MCF 10A (cell line): ENCODE results near the gene LY6G6C. TPM values are rescaled to one million over a fixed set of nuclear protein-coding genes. Genes with fewer than 3 reads are reported as not detected.
A peak's percentile ranks its signal among the peaks of the same experiment; 100 is the strongest.

Source experiments
- Bru-seq: library from RNA; stranded (reverse); fragments of 400-500 nt; gene quantifications from one replicate; lab custom pipeline; 2021; lab: Mats Ljungman, UMichigan
- BruChase-seq, 2 experiments: library from RNA; stranded (reverse); fragments of 400-500 nt; gene quantifications; one replicate each; lab custom pipeline; 2021; lab: Mats Ljungman, UMichigan
- BruUV-seq: library from RNA; stranded (reverse); fragments of 400-500 nt; replicated peaks from 2 replicates; lab custom pipeline; 2021; lab: Mats Ljungman, UMichigan
- CTCF ChIA-PET: fragments of 300-600 bp; sonication (Branson Sonifier 250); formaldehyde crosslinking; extraction: SDS; loops from one replicate; lab custom pipeline; 2021; ENCODE audit warnings: antibody characterized with exemption, inconsistent platforms; lab: Yijun Ruan, JAX
- POLR2A ChIA-PET: fragments of 300-600, 350-650 bp; sonication (Branson Sonifier 250); formaldehyde crosslinking; extraction: SDS; loops from one replicate; lab custom pipeline; 2020; ENCODE audit warnings: antibody characterized with exemption, inconsistent platforms; lab: Yijun Ruan, JAX
- DNase-seq: peaks from one replicate; pipeline ENCODE4 v3.0.0-alpha.2; 2018; ENCODE audit not compliant: unreplicated experiment
- H3K27ac Mint-ChIP-seq: one replicate; pipeline ENCODE4 v1.8.0; 2022; ENCODE audit warnings: mild to moderate bottlenecking, low read depth, mixed read lengths; ENCODE audit not compliant: unreplicated experiment
- H3K27me3 Mint-ChIP-seq: one replicate; pipeline ENCODE4 v1.8.0; 2022; ENCODE audit warnings: mixed read lengths; ENCODE audit not compliant: insufficient read depth, unreplicated experiment
- H3K36me3 Mint-ChIP-seq: one replicate; pipeline ENCODE4 v1.8.0; 2022; ENCODE audit warnings: mild to moderate bottlenecking, moderate library complexity, mixed read lengths; ENCODE audit not compliant: insufficient read depth, unreplicated experiment
- H3K4me1 Mint-ChIP-seq: one replicate; pipeline ENCODE4 v1.8.0; 2022; ENCODE audit warnings: mixed read lengths; ENCODE audit not compliant: insufficient read depth, unreplicated experiment
- H3K4me3 Mint-ChIP-seq: one replicate; pipeline ENCODE4 v1.8.0; 2022; ENCODE audit warnings: mild to moderate bottlenecking, moderate library complexity, mixed read lengths; ENCODE audit not compliant: unreplicated experiment
- H3K9me3 Mint-ChIP-seq: one replicate; pipeline ENCODE4 v1.8.0; 2022; ENCODE audit warnings: mixed read lengths; ENCODE audit not compliant: unreplicated experiment
- CTCF ChIP-seq: fragments of 200-600 bp; IDR thresholded peaks from one replicate; pipeline ENCODE4 v1.8.0; 2022; ENCODE audit warnings: antibody characterized with exemption, mild to moderate bottlenecking; ENCODE audit not compliant: unreplicated experiment
- intact Hi-C: fragments of 100-400 bp; cut with micrococcal nuclease; formaldehyde crosslinking; loops from 2 replicates; pipeline ENCODE4 v1.14.1; 2022
- long read RNA-seq: library from polyadenylated mRNA; stranded (forward); transcript quantifications from one replicate; pipeline ENCODE4 v2.0.0, GENCODE V29; 2022
- total RNA-seq: library from RNA; stranded (reverse); gene quantifications from 2 replicates; pipeline ENCODE4 v1.2.3, GENCODE V29; 2022

Gene LY6G6C
- total RNA-seq, result 0.32 TPM in 1 of 2 replicates, not detected in the other
- Bru-seq, nascent RNA, result percentile 23 among the genes with signal in this experiment
- percentile 46 among the genes with signal in this experiment for BruChase-seq, experiment 1, labeled RNA remaining after a 6-hour chase
- percentile 30 among the genes with signal in this experiment for BruChase-seq, experiment 2, labeled RNA remaining after a 2-hour chase
- long read RNA-seq, result 0 reads

- Mint-ChIP-seq H3K4me3 (no peak within 1 kb of the TSS), H3K27me3 (no peaks in the 10 kb centered on the region), H3K4me1 (peaks cover 11% of the 10 kb centered on the region), H3K36me3 (no peaks in the 10 kb centered on the region), H3K9me3 (no peaks in the 10 kb centered on the region), H3K27ac (no peak within 1 kb of the TSS)
- ChIA-PET CTCF (no interaction called here), POLR2A (interaction anchor here (1.0 to 1.6 kb wide), 4 partner anchors 15 to 141 kb away, joined by 3 to 6 read pairs (median 4); partner anchors contain the start of genes ABHD16A, CLIC1, MSH5 and NEU1)
- no peak for DNase-seq
- BruUV-seq, result no TSS peak
- TF ChIP-seq CTCF, result no peak
- intact Hi-C loops, result no loop called here
These were observed at the start of gene LY6G6C for GRCh38 chr6:31721351-31722020. LY6G6C (minus strand) TSS chr6:31721746; CDS start chr6:31721679, 67 bp downstream.

GRCh38 chr6:31770860-31771259, 49.3 kb upstream of the LY6G6C start:
- no peak overlapping the region for H3K27ac Mint-ChIP-seq
- DNase-seq, result no peak
- no peaks in the 10 kb centered on the region for H3K36me3 Mint-ChIP-seq
- no peaks in the 10 kb centered on the region for H3K9me3 Mint-ChIP-seq
- H3K27me3 Mint-ChIP-seq, result no peaks in the 10 kb centered on the region
- no peak for TF ChIP-seq CTCF
- no peak overlapping the region for H3K4me3 Mint-ChIP-seq
- POLR2A ChIA-PET, result interaction anchor here (0.6 to 1.3 kb wide), 5 partner anchors 18 to 39 kb away, joined by 3 to 4 read pairs (median 3); partner anchors contain the start of gene CLIC1
- intact Hi-C loops, result loop anchor here (10.0 kb wide), 1 partner anchor 226 kb away; the partner anchor contains the start of genes ATP6V1G2, DDX39B and NFKBIL1
- peaks cover 14% of the 10 kb centered on the region for H3K4me1 Mint-ChIP-seq
- BruUV-seq, result no TSS peak
- CTCF ChIA-PET, result interaction anchor here (0.9 to 2.2 kb wide), 9 partner anchors 8 to 120 kb away, joined by 3 to 15 read pairs (median 8); partner anchors contain the start of gene LY6G5C

GRCh38 chr6:31769684-31770371, 48.3 kb upstream of the LY6G6C start:
- no peaks in the 10 kb centered on the region for H3K27me3 Mint-ChIP-seq
- CTCF ChIA-PET, result interaction anchor here (0.6 to 2.2 kb wide), 30 partner anchors 9 to 1554 kb away, joined by 3 to 19 read pairs (median 4); partner anchors contain the start of genes CLIC1, LY6G5C, MPIG6B and SKIC2
- peak; percentile 74 for DNase-seq
- peak; percentile 65 for TF ChIP-seq CTCF
- H3K36me3 Mint-ChIP-seq, result no peaks in the 10 kb centered on the region
- H3K4me1 Mint-ChIP-seq, result peaks cover 5% of the 10 kb centered on the region
- BruUV-seq, result no TSS peak
- no peak overlapping the region for H3K27ac Mint-ChIP-seq
- no peaks in the 10 kb centered on the region for H3K9me3 Mint-ChIP-seq
- POLR2A ChIA-PET, result interaction anchor here (0.6 to 1.2 kb wide), 5 partner anchors 33 to 1091 kb away, joined by 3 read pairs; partner anchors contain the start of genes C6orf47 and CLIC1
- intact Hi-C loops, result loop anchor here (1.0 to 10.0 kb wide), 3 partner anchors 41 to 225 kb away; partner anchors contain the start of genes ATP6V1G2, DDAH2, DDX39B and LY6G5C
- no peak overlapping the region for H3K4me3 Mint-ChIP-seq
